Loucy (cell line): ENCODE data around the gene RRP1.

Source experiments
- CTCF ChIP-seq: fragments of 200-600 bp; sonication (generic); conservative IDR thresholded peaks from 2 replicates; pipeline ENCODE4 v1.5.1; 2014; ENCODE audit warnings: mild to moderate bottlenecking, antibody characterized with exemption, low read length
- EZH2phosphoT487 ChIP-seq: fragments of 200-600 bp; IDR thresholded peaks from 2 replicates; pipeline ENCODE4 v1.6.1; 2018; ENCODE audit warnings: antibody characterized with exemption, mild to moderate bottlenecking, moderate library complexity, borderline replicate concordance

GRCh38 chr21:43767498-43767983 is 21.8 kb upstream of the RRP1 start:
- TF ChIP-seq CTCF (no peak), EZH2phosphoT487 (no peak)
